Trophoblast cell (in vitro differentiated cells and primary cell): Measurements from ENCODE around the gene COA3.

Experiments used
- DNase-seq, 2 donors: peaks; one replicate each; pipeline ENCODE4 v3.0.0-alpha.2; 2016
- H2AFZ ChIP-seq: 2 replicates; pipeline ENCODE4 v1.6.1; 2013; ENCODE audit warnings: low read length, moderate library complexity, mild to moderate bottlenecking; ENCODE audit not compliant: insufficient read depth, poor library complexity
- H2AK5ac ChIP-seq: 2 replicates; pipeline ENCODE4 v1.6.1; 2013; ENCODE audit warnings: mild to moderate bottlenecking, low read length
- H2BK120ac ChIP-seq: 2 replicates; pipeline ENCODE4 v1.6.1; 2013; ENCODE audit warnings: low read length, mild to moderate bottlenecking, moderate library complexity; ENCODE audit not compliant: insufficient read depth, poor library complexity
- H2BK12ac ChIP-seq: 2 replicates; pipeline ENCODE4 v1.6.1; 2013; ENCODE audit warnings: mild to moderate bottlenecking, low read length, moderate library complexity
- H2BK5ac ChIP-seq: 2 replicates; pipeline ENCODE4 v1.6.1; 2013; ENCODE audit warnings: low read length, low read depth, moderate library complexity, mild to moderate bottlenecking; ENCODE audit not compliant: poor library complexity
- H3K14ac ChIP-seq: 2 replicates; pipeline ENCODE4 v1.6.1; 2013; ENCODE audit warnings: mild to moderate bottlenecking, low read length
- H3K18ac ChIP-seq: 2 replicates; pipeline ENCODE4 v1.6.1; 2013; ENCODE audit warnings: mild to moderate bottlenecking, low read length
- H3K23ac ChIP-seq: 2 replicates; pipeline ENCODE4 v1.6.1; 2013; ENCODE audit warnings: low read length
- H3K27ac ChIP-seq: 2 replicates; pipeline ENCODE4 v1.5.1; 2013; ENCODE audit warnings: low read depth, mild to moderate bottlenecking, inconsistent platforms, low read length, moderate library complexity
- H3K27me3 ChIP-seq: 2 replicates; pipeline ENCODE4 v1.6.1; 2013; ENCODE audit warnings: inconsistent platforms, mild to moderate bottlenecking, low read length, moderate library complexity; ENCODE audit not compliant: insufficient read depth
- H3K36me3 ChIP-seq, 2 experiments: 1 replicate in 1 of 2; 2 replicates in 1 of 2; pipeline ENCODE4 v1.6.1; 2013; ENCODE audit warnings: low read length in 2 of 2, mild to moderate bottlenecking in 2 of 2, moderate library complexity in 1 of 2; ENCODE audit not compliant: insufficient read depth in 2 of 2, control insufficient read depth in 1 of 2
- H3K4ac ChIP-seq: 2 replicates; pipeline ENCODE4 v1.6.1; 2013; ENCODE audit warnings: low read depth, mild to moderate bottlenecking, low read length, moderate library complexity
- H3K4me1 ChIP-seq, 2 experiments: 1 replicate in 1 of 2; 2 replicates in 1 of 2; pipeline ENCODE4 v1.6.1; 2013; ENCODE audit warnings: low read length in 2 of 2, mild to moderate bottlenecking in 2 of 2, moderate library complexity in 1 of 2; ENCODE audit not compliant: insufficient read depth in 2 of 2, control insufficient read depth in 1 of 2
- H3K4me2 ChIP-seq: 2 replicates; pipeline ENCODE4 v1.6.1; 2013; ENCODE audit warnings: inconsistent platforms, mild to moderate bottlenecking, low read length, moderate library complexity
- H3K4me3 ChIP-seq: 2 replicates; pipeline ENCODE4 v1.5.1; 2013; ENCODE audit warnings: mild to moderate bottlenecking, low read depth, low read length, inconsistent platforms
- H3K79me1 ChIP-seq: one replicate; pipeline ENCODE4 v1.6.1; 2013; ENCODE audit warnings: low read length
- H3K79me2 ChIP-seq: 2 replicates; pipeline ENCODE4 v1.6.1; 2013; ENCODE audit warnings: low read length, mild to moderate bottlenecking; ENCODE audit not compliant: control insufficient read depth, insufficient read depth, poor library complexity
- H3K9ac ChIP-seq: 2 replicates; pipeline ENCODE4 v1.6.1; 2013; ENCODE audit warnings: mild to moderate bottlenecking, low read length
- H3K9me3 ChIP-seq: 2 replicates; pipeline ENCODE4 v1.6.1; 2013; ENCODE audit warnings: low read depth, mild to moderate bottlenecking, control low read depth, inconsistent platforms, low read length; ENCODE audit not compliant: insufficient read depth
- H4K12ac ChIP-seq: 2 replicates; pipeline ENCODE4 v1.6.1; 2013; ENCODE audit warnings: low read depth, mild to moderate bottlenecking, low read length, moderate library complexity
- H4K8ac ChIP-seq: 2 replicates; pipeline ENCODE4 v1.6.1; 2013; ENCODE audit warnings: low read depth, mild to moderate bottlenecking, low read length, moderate library complexity
- H4K91ac ChIP-seq: one replicate; pipeline ENCODE4 v1.6.1; 2013; ENCODE audit warnings: low read depth, mild to moderate bottlenecking, low read length, moderate library complexity
- WGBS: extraction: QIAGEN DNeasy Blood & Tissue Kit; methylation state at CpG from one replicate; pipeline ENCODE4 v1.1.7; 2013; ENCODE audit warnings: missing lambda C conversion rate; ENCODE audit not compliant: insufficient read length, insufficient coverage; ENCODE audit errors: extremely low coverage; 5-methylcytosine and 5-hydroxymethylcytosine counted together

Gene COA3

GRCh38 chr17:42832213-42832933 is 33.9 kb upstream of the COA3 start:
- H3K27ac ChIP-seq, result no peak overlapping the region
- peak overlapping the region; percentile 85 for H3K4me3 ChIP-seq
- peaks cover 8% of the 10 kb centered on the region for H3K79me2 ChIP-seq
- H3K9me3 ChIP-seq, result no peaks in the 10 kb centered on the region
- H3K4me1 ChIP-seq, result peaks cover 0 to 3% of the 10 kb centered on the region in 2 experiments
- peak overlapping the region; percentile 83 for H3K4me2 ChIP-seq
- no peak overlapping the region for H3K23ac ChIP-seq
- H3K14ac ChIP-seq, result peak overlapping the region; percentile 58
- H2AFZ ChIP-seq, result peak overlapping the region; percentile 65
- DNase-seq, result no peak
- H4K12ac ChIP-seq, result peak overlapping the region; percentile 76
- H3K18ac ChIP-seq, result no peak overlapping the region
- no peak overlapping the region for H3K4ac ChIP-seq
- peaks cover 10% of the 10 kb centered on the region for H3K79me1 ChIP-seq
- H3K36me3 ChIP-seq, result peaks cover 8 to 22% of the 10 kb centered on the region in 2 experiments
- no peak overlapping the region for H2AK5ac ChIP-seq
- no CpG with 5 or more reads among the region's 9 CpGs for WGBS
- H2BK12ac ChIP-seq, result no peak overlapping the region
- H3K27me3 ChIP-seq, result no peaks in the 10 kb centered on the region
- H2BK120ac ChIP-seq, result peak overlapping the region; percentile 34
- peak overlapping the region; percentile 92 for H3K9ac ChIP-seq
- peak overlapping the region; percentile 80 for H4K91ac ChIP-seq
- H4K8ac ChIP-seq, result peak overlapping the region; percentile 95
- peak overlapping the region; percentile 34 for H2BK5ac ChIP-seq

- no peak overlapping the region for H4K12ac ChIP-seq
- peaks cover 0 to 3% of the 10 kb centered on the region in 2 experiments for H3K4me1 ChIP-seq
- H3K9ac ChIP-seq, result no peak overlapping the region
- peaks cover 8% of the 10 kb centered on the region for H3K79me2 ChIP-seq
- H2BK12ac ChIP-seq, result no peak overlapping the region
- H3K23ac ChIP-seq, result no peak overlapping the region
- H3K18ac ChIP-seq, result no peak overlapping the region
- H4K91ac ChIP-seq, result no peak overlapping the region
- no peak overlapping the region for H3K4ac ChIP-seq
- no peaks in the 10 kb centered on the region for H3K27me3 ChIP-seq
- no peak overlapping the region for H2BK120ac ChIP-seq
- H3K36me3 ChIP-seq, result peaks cover 5 to 11% of the 10 kb centered on the region in 2 experiments
- H2AFZ ChIP-seq, result no peak overlapping the region
- H3K14ac ChIP-seq, result no peak overlapping the region
- no peak overlapping the region for H3K27ac ChIP-seq
- H3K9me3 ChIP-seq, result no peaks in the 10 kb centered on the region
- H4K8ac ChIP-seq, result no peak overlapping the region
- no peak overlapping the region for H2BK5ac ChIP-seq
- H3K4me3 ChIP-seq, result no peak overlapping the region
- peaks cover 10% of the 10 kb centered on the region for H3K79me1 ChIP-seq
- no peak overlapping the region for H3K4me2 ChIP-seq
- no peak overlapping the region for H2AK5ac ChIP-seq
- no peak for DNase-seq
Measured at GRCh38 chr17:42830971-42831370, 32.5 kb upstream of the COA3 start.

GRCh38 chr17:42827472-42827871 is 29.0 kb upstream of the COA3 start:
- H3K9ac ChIP-seq, result no peak overlapping the region
- no peak overlapping the region for H4K8ac ChIP-seq
- H3K4ac ChIP-seq, result no peak overlapping the region
- no peak overlapping the region for H3K27ac ChIP-seq
- no peak overlapping the region for H3K23ac ChIP-seq
- H3K36me3 ChIP-seq, result no peaks in the 10 kb centered on the region
- no CpG with 5 or more reads among the region's 1 CpG for WGBS
- no peak overlapping the region for H3K4me2 ChIP-seq
- no peak overlapping the region for H4K91ac ChIP-seq
- no peaks in the 10 kb centered on the region for H3K9me3 ChIP-seq
- H3K4me3 ChIP-seq, result no peak overlapping the region
- no peak overlapping the region for H2AK5ac ChIP-seq
- H3K79me2 ChIP-seq, result peaks cover 4% of the 10 kb centered on the region
- H3K79me1 ChIP-seq, result peaks cover 6% of the 10 kb centered on the region
- H2BK5ac ChIP-seq, result no peak overlapping the region
- no peaks in the 10 kb centered on the region for H3K27me3 ChIP-seq
- no peak overlapping the region for H2BK120ac ChIP-seq
- no peak overlapping the region for H2AFZ ChIP-seq
- H3K18ac ChIP-seq, result no peak overlapping the region
- H3K4me1 ChIP-seq, result peaks cover 5% of the 10 kb centered on the region in 2 experiments
- no peak overlapping the region for H4K12ac ChIP-seq
- no peak overlapping the region for H2BK12ac ChIP-seq
- H3K14ac ChIP-seq, result no peak overlapping the region
- no peak for DNase-seq

- H2BK5ac ChIP-seq, result no peak overlapping the region
- no peak overlapping the region for H3K14ac ChIP-seq
- peaks cover 4% of the 10 kb centered on the region for H3K9me3 ChIP-seq
- H4K8ac ChIP-seq, result no peak overlapping the region
- H2AK5ac ChIP-seq, result no peak overlapping the region
- peaks cover 20 to 36% of the 10 kb centered on the region in 2 experiments for H3K36me3 ChIP-seq
- H3K9ac ChIP-seq, result no peak overlapping the region
- no peak overlapping the region for H2BK12ac ChIP-seq
- no peak overlapping the region for H3K27ac ChIP-seq
- peak; percentile 74 to 75 for DNase-seq
- no peak overlapping the region for H2AFZ ChIP-seq
- H3K79me2 ChIP-seq, result peaks cover 4% of the 10 kb centered on the region
- H3K27me3 ChIP-seq, result no peaks in the 10 kb centered on the region
- no peak overlapping the region for H3K4me3 ChIP-seq
- no peak overlapping the region for H3K23ac ChIP-seq
- H3K4me1 ChIP-seq, result peaks cover 5% of the 10 kb centered on the region in 2 experiments
- no peak overlapping the region for H3K4ac ChIP-seq
- H3K18ac ChIP-seq, result no peak overlapping the region
- no CpG with 5 or more reads among the region's 7 CpGs for WGBS
- no peak overlapping the region for H4K91ac ChIP-seq
- H4K12ac ChIP-seq, result no peak overlapping the region
- H3K79me1 ChIP-seq, result peaks cover 6% of the 10 kb centered on the region
- H3K4me2 ChIP-seq, result no peak overlapping the region
- no peak overlapping the region for H2BK120ac ChIP-seq
Measured at GRCh38 chr17:42821176-42821575, 22.7 kb upstream of the COA3 start.
